ENCODE measurements around the gene MAPK10. TPM values are rescaled to one million over a fixed set of nuclear protein-coding genes. Genes with fewer than 3 reads are reported as not detected.

MAPK10 gene
- total and polyA plus RNA-seq, 10 of the 15 experiments (the other 5 are each of a cell fraction or from before 2014, with no cell fraction given), result 1.1 to 4.2 (median 2.4) TPM

DNA sequence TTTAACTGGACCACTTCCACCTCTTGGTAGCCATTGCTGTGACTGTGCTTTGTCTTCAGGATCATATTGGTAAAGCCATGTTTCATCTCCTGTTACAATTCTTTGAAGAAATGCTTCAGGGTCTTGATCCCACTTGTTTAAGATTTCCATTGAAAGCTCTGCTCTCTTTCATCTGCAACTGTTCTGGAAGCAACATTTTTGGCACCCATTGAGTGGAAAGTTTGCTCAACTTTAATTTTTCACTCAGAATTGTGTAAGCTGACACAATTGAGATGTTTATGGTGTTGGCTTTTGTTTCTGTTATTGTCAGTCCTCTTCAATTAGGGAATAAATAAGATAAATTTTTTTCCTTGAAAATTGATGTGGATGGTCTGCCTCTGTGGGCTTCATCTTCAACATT is 237.4 kb downstream of the MAPK10 start:
- Histone ChIP-seq H3K9ac (ENCODE audit: control insufficient read depth, insufficient read depth, low read length) (no peak overlapping the region), H3K27me3 (replicated peaks in 1 of 2; ENCODE audit: control insufficient read depth in 2 of 2, insufficient read depth in 2 of 2, low read length in 1 of 2) (no peaks in the 10 kb centered on the region), H3K4me1 (ENCODE audit: control insufficient read depth, insufficient read depth, low read length) (no peaks in the 10 kb centered on the region), H3K27ac (ENCODE audit: control insufficient read depth, insufficient read depth) (no peak overlapping the region), H3K9me3 (replicated peaks; ENCODE audit: control insufficient read depth, insufficient read depth, low read length) (no peaks in the 10 kb centered on the region), H3K4me3 (no peak overlapping the region), H3K36me3 (ENCODE audit: control insufficient read depth in 2 of 2, insufficient read depth in 2 of 2, low read length in 1 of 2) (no peaks in the 10 kb centered on the region), H4K20me1 (ENCODE audit: control insufficient read depth, insufficient read depth) (no peaks in the 10 kb centered on the region), H3K79me2 (ENCODE audit: control insufficient read depth, insufficient read depth, low read length) (no peaks in the 10 kb centered on the region), H2AFZ (ENCODE audit: control insufficient read depth, low read depth, low read length) (no peak overlapping the region), H3K4me2 (ENCODE audit: control insufficient read depth, insufficient read depth) (no peak overlapping the region)
- POLR2A ChIA-PET, result no interaction called here
- CTCF ChIA-PET, result no interaction called here
- no peak for ATAC-seq
- BruUV-seq (replicated peaks), result no TSS peak
- no peak for FAIRE-seq
- in situ Hi-C loops (cut with MboI) (no loop called here), intact Hi-C loops (cut with micrococcal nuclease; ENCODE audit: unreplicated experiment) (no loop called here)
- no peak for DNase-seq (ENCODE audit: low read depth, low spot score)
- RAD21 ChIA-PET (ENCODE audit: unreplicated experiment), result no interaction called here
- SMC1A ChIA-PET (ENCODE audit: uncharacterized antibody, unreplicated experiment), result interaction anchor here (0.6 kb wide), 1 partner anchor 43 kb away, joined by 3 read pairs; no protein-coding TSS in a partner anchor
- TF ChIP-seq, protein P1, sequence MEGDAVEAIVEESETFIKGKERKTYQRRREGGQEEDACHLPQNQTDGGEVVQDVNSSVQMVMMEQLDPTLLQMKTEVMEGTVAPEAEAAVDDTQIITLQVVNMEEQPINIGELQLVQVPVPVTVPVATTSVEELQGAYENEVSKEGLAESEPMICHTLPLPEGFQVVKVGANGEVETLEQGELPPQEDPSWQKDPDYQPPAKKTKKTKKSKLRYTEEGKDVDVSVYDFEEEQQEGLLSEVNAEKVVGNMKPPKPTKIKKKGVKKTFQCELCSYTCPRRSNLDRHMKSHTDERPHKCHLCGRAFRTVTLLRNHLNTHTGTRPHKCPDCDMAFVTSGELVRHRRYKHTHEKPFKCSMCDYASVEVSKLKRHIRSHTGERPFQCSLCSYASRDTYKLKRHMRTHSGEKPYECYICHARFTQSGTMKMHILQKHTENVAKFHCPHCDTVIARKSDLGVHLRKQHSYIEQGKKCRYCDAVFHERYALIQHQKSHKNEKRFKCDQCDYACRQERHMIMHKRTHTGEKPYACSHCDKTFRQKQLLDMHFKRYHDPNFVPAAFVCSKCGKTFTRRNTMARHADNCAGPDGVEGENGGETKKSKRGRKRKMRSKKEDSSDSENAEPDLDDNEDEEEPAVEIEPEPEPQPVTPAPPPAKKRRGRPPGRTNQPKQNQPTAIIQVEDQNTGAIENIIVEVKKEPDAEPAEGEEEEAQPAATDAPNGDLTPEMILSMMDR (IDR thresholded peaks at IDR 0.05 in 2 of 3, conservative IDR thresholded peaks at IDR 0.05 in 1 of 3; ENCODE audit: control insufficient read depth in 2 of 3, extremely low read depth in 1 of 3, insufficient read depth in 1 of 3, low read depth in 3 of 3, low read length in 3 of 3), result no peak
- no peak for TF ChIP-seq SREBF2 (IDR thresholded peaks at IDR 0.05; ENCODE audit: low read length)
- no peak for TF ChIP-seq HCFC1 (IDR thresholded peaks at IDR 0.05; ENCODE audit: low read length)
- no peak for TF ChIP-seq EZH2 (IDR thresholded peaks at IDR 0.05; ENCODE audit: borderline replicate concordance, control insufficient read depth, low read depth, low read length)
- no peak for TF ChIP-seq PKNOX1 (IDR thresholded peaks at IDR 0.05)
- no peak for TF ChIP-seq PML (IDR thresholded peaks at IDR 0.05; ENCODE audit: low read length)
- no peak for TF ChIP-seq ZNF687 (IDR thresholded peaks at IDR 0.05)
- TF ChIP-seq BHLHE40 (IDR thresholded peaks at IDR 0.05; ENCODE audit: borderline replicate concordance in 1 of 2, low read depth in 2 of 2, low read length in 1 of 2), result no peak
- no peak for TF ChIP-seq GATAD2B (conservative IDR thresholded peaks at IDR 0.05; ENCODE audit: low read depth)
- no peak for TF ChIP-seq LARP7 (IDR thresholded peaks at IDR 0.05)
- TF ChIP-seq SPI1 (IDR thresholded peaks at IDR 0.05; ENCODE audit: borderline replicate concordance, insufficient read depth, low read depth, low read length), result no peak
- TF ChIP-seq ZNF622 (IDR thresholded peaks at IDR 0.05), result no peak
- no peak for TF ChIP-seq BCLAF1 (IDR thresholded peaks at IDR 0.05)
- no peak for TF ChIP-seq SMAD1 (IDR thresholded peaks at IDR 0.05; ENCODE audit: low read depth, partially characterized antibody)
- TF ChIP-seq SUPT20H (IDR thresholded peaks at IDR 0.05; ENCODE audit: borderline replicate concordance, control insufficient read depth, low read depth, low read length), result no peak
- TF ChIP-seq FOS (IDR thresholded peaks at IDR 0.05; ENCODE audit: borderline replicate concordance, extremely low read depth, insufficient read length), result no peak

All from GM12878 (cell line).